Heart right ventricle (tissue), 16 donors: ENCODE data around the gene DHH. TPM values are rescaled to one million over a fixed set of nuclear protein-coding genes. Genes with fewer than 3 reads are reported as not detected.

Source experiments
- ATAC-seq, 8 donors: fragments of 200-7000 bp; cut with Tn5 transposase; one replicate each; pipeline ENCODE4 v1.9.1; 2020; ENCODE audit warnings: mild to moderate bottlenecking in 8 of 8, moderate library complexity in 8 of 8, moderate number of reproducible peaks in 1 of 8
- DNase-seq, 2 donors: peaks; one replicate each; pipeline ENCODE4 v3.0.0-alpha.2; 2020
- H3K27ac ChIP-seq, 10 donors: fragments of 200-600 bp; sonication (generic) in 2 of 10; one replicate each; pipeline versions ENCODE4 v1.5.0 to v1.8.0; 2020 to 2022; ENCODE audit warnings: mild to moderate bottlenecking in 3 of 10
- H3K27me3 ChIP-seq, 7 donors: fragments of 200-600 bp; one replicate each; pipeline ENCODE4 v1.8.0; 2021 to 2022; ENCODE audit warnings: mild to moderate bottlenecking in 2 of 7
- H3K36me3 ChIP-seq, 9 donors: fragments of 200-600 bp; sonication (generic) in 1 of 9; one replicate each; pipeline versions ENCODE4 v1.5.0 to v1.8.0; 2020 to 2022; ENCODE audit warnings: mild to moderate bottlenecking in 2 of 9
- H3K4me1 ChIP-seq, 9 donors: fragments of 200-600 bp; sonication (generic) in 1 of 9; one replicate each; pipeline versions ENCODE4 v1.5.0 to v1.8.0; 2020 to 2022; ENCODE audit warnings: mild to moderate bottlenecking in 4 of 9
- H3K4me3 ChIP-seq, 10 donors: fragments of 200-600 bp; sonication (generic) in 2 of 10; one replicate each; pipeline versions ENCODE4 v1.5.0 to v1.8.0; 2020 to 2022; ENCODE audit warnings: mild to moderate bottlenecking in 7 of 10, moderate library complexity in 2 of 10
- H3K9me3 ChIP-seq, 11 donors: fragments of 200-600 bp in 10 of 11; sonication (generic) in 2 of 11; one replicate each; pipeline versions ENCODE4 v1.5.0 to v1.8.0; 2013 to 2022; ENCODE audit warnings: mild to moderate bottlenecking in 2 of 11, control low read depth in 1 of 11, moderate library complexity in 1 of 11
- WGBS, 2 donors: extraction: QIAGEN DNeasy Blood & Tissue Kit; methylation state at CpG; one replicate each; pipeline ENCODE4 v1.1.7; 2013; ENCODE audit warnings: inconsistent platforms in 1 of 2; 5-methylcytosine and 5-hydroxymethylcytosine counted together
- intact Hi-C, 10 donors: fragments of 100-400 bp; cut with DNase I; formaldehyde crosslinking; loops; one replicate each; pipeline versions ENCODE4 v1.11.1 to v1.14.2; 2022
- polyA plus RNA-seq, 2 donors: library from polyadenylated mRNA; stranded (reverse); fragments of 200-250 nt; gene quantifications; one replicate each; pipeline ENCODE4 v1.2.3, GENCODE V29; 2013
- total RNA-seq, 10 donors: library from RNA; stranded (reverse); fragmentation: NEBNext Ultra II Directional in 3 of 10; extraction: Animal tissue kit (Norgen Biotek cat#: 25700) in 3 of 10; gene quantifications; one replicate each; pipeline versions ENCODE4 v1.2.1 to v1.2.4, GENCODE V29; 2021 to 2023
- TF ChIP-seq, protein P1 (sequence below), 9 donors: fragments of 200-600 bp; sonication (generic) in 2 of 9; IDR thresholded peaks; one replicate each; pipeline versions ENCODE4 v1.5.0 to v1.8.0; 2021 to 2022; ENCODE audit warnings: antibody characterized with exemption in 9 of 9, mild to moderate bottlenecking in 5 of 9, moderate library complexity in 1 of 9
- donor health status: Arrhythmogenic right ventricular cardiomyopathy.
- donor health status: ischemic (EF 13 %, LVEDD 7.1; RV severe dilation, severe dysfunction).
- donor health status: healthy with polysubstance abuse.
- donor health status: DM: no; HTN: yes; CAD: no.
- donor health status: DM: no; HTN: no; CAD: no.
- donor health status: ischemic (EF 25% LVEDD 6.9; RV normal size, moderate dysfunction).
- donor health status: ischemic (EF 25% LVEDD 5.7; RV mildly dilated, moderate dysfunction).
- donor health status: healthy.
- donor health status: DM: yes; HTN: yes; CAD: no.
- donor health status: Ischemic cardiomyopathy.
- donor health status: ischemic (EF 35%, LVEDD 5.7; RV mildly dilated, moderate dysfunction).
- donor health status: nonischemic (EF 11% LVEDD 7.7; RV severe dilation, severe dysfunction).
- donor health status: DM: yes; HTN: yes; CAD: no.
- donor health status: PGD.
- donor health status: ischemic (EF 29% LVEDD 5.4; RV normal size, mild dysfunction).
- donor health status: nonischemic (EF 23%, LVEDD 6.1; RV moderate dilation, normal function).

The DHH gene
- total and polyA plus RNA-seq, 12 donors = 0.32 to 1.6 (median 0.74) TPM

DNA sequence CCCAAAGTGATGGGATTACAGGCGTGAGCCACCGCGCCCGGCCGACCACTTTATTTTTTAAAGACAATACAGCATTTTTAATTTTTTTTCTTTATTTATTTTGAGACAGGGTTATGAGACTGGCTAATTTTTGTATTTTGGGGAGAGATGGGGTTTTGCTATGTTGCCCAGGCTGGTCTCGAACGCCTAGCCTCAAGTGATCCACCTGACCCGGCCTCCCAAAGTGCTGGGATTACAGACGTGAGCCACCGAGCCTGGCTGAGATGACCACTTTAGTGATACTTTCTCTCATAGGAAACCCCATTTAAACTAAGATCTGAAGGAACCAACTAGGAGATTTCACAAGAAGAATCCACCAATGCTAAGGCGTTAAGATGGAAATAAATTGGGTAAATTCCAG, 23.6 kb downstream of the DHH start:
- TF ChIP-seq, protein P1, sequence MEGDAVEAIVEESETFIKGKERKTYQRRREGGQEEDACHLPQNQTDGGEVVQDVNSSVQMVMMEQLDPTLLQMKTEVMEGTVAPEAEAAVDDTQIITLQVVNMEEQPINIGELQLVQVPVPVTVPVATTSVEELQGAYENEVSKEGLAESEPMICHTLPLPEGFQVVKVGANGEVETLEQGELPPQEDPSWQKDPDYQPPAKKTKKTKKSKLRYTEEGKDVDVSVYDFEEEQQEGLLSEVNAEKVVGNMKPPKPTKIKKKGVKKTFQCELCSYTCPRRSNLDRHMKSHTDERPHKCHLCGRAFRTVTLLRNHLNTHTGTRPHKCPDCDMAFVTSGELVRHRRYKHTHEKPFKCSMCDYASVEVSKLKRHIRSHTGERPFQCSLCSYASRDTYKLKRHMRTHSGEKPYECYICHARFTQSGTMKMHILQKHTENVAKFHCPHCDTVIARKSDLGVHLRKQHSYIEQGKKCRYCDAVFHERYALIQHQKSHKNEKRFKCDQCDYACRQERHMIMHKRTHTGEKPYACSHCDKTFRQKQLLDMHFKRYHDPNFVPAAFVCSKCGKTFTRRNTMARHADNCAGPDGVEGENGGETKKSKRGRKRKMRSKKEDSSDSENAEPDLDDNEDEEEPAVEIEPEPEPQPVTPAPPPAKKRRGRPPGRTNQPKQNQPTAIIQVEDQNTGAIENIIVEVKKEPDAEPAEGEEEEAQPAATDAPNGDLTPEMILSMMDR (IDR thresholded peaks at IDR 0.05) = no peak
- Histone ChIP-seq H3K4me1 (peaks cover 7 to 18% (median 12%) of the 10 kb centered on the region in 9 donors), H3K27me3 (no peaks in the 10 kb centered on the region), H3K4me3 (no peak overlapping the region), H3K36me3 (no peaks in the 10 kb centered on the region), H3K9me3 (no peaks in the 10 kb centered on the region), H3K27ac (no peak overlapping the region)
- ATAC-seq (no peak), DNase-seq (no peak)
- 93 to 96% methylated on average over 11 of the region's 11 CpGs for WGBS, 2 donors
- intact Hi-C loops = loop anchor here in 1 of 10 donors (5.0 kb wide), 1 partner anchor 41 kb away; the partner anchor contains the start of gene LMBR1L

DNA sequence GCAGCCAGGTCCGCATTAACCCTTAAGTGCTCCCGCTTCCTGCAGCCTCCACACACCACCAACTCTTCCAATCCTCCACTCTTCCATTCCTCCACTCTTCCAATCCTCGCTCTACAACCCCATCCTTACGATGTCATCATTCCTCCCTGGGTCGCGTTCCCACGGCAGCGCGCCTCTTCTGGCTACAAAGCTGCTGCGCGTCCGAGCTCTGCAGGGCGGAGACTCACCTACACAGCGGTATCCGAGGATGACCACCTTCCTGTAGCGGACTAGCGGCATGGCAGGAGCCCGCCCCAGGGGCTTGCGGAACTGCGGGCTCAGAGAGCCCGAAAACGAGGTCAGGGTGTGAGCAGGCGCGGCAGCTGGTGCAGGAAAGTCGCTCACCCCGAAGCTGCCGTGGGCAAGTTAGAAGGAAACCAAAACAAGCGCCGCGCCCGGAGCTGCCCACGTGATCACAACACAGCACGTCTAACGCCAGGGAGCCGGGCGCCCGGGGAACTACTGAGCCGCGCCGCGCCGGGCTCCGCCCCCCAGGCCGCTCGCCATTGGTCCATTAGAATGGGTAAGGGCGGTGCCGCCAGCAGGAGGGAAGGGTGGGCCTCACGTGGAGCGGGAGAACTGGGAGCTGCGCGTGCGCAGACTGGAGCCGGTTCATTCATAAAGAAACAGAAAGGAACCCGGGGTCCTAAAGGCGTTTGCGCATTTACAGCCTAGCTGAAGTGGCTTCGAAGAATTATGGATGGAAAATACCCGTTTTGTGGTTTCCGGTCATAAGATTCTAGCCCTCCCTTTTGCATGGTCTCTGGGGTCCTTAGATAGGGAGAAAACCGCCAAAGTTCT, 24.9 kb downstream of the DHH start, which contains the start of gene RHEBL1:
RHEBL1 (minus strand) TSS at position 473 of the 840 bp plus-strand sequence; CDS start at position 279, 194 bp downstream.
- Histone ChIP-seq H3K9me3 (no peaks in the 10 kb centered on the region), H3K36me3 (no peaks in the 10 kb centered on the region), H3K27ac (peak within 1 kb of the TSS in 7 of 10 donors; percentile 30 to 74 (median 59)), H3K4me1 (peaks cover 7 to 18% (median 12%) of the 10 kb centered on the region in 9 donors), H3K27me3 (no peaks in the 10 kb centered on the region), H3K4me3 (peak within 1 kb of the TSS; percentile 51 to 86 (median 68))
- TF ChIP-seq, protein P1 (IDR thresholded peaks at IDR 0.05) = no peak
- WGBS, 2 donors = 1% methylated on average over 59 to 60 of the region's 60 CpGs
- intact Hi-C loops = loop anchor here in 6 of 10 donors (5.0 to 10.0 kb wide), 4 partner anchors 38 to 115 kb away; partner anchors contain the start of genes LMBR1L (in 1 of the 6) and TUBA1A (in 1 of the 6)
- ATAC-seq (peak; percentile 100), DNase-seq (peak; percentile 97 to 99)

DNA sequence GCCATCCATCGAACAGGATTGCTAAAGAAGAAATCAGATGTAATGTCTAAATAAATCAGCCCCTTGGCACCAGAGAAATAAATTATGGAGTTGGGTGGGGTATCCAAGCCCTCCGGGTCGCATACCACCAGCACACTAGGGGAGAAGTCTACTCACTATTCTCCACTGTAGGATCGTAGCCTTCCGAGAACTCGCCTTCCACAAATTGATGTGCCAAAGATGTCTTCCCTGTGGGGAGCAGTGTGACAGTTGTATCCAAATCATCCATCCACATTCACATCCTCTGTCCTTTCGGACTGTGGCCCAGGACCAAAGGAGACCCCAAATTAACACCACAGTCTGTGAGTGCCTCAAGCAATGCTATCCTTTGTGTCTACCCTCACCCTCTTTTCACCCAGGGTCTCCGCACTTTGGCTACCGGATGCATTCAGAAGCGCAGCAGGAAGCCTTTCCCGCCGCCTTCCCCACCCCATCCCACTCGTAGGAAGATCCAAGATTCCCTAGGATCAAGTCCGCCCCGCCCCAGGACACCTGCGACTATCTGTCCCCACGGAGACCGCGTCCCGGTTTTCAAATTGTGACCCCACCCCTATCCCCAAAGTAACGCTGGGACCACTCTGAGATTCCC, 25.6 kb downstream of the DHH start:
- intact Hi-C loops = loop anchor here in 6 of 10 donors (5.0 to 10.0 kb wide), 3 partner anchors 38 to 116 kb away; partner anchors contain the start of gene TUBA1A (in 1 of the 6)
- DNase-seq (no peak), ATAC-seq (peak in 1 of 8 donors; percentile 3)
- Histone ChIP-seq H3K27me3 (no peaks in the 10 kb centered on the region), H3K36me3 (no peaks in the 10 kb centered on the region), H3K9me3 (no peaks in the 10 kb centered on the region), H3K27ac (peak overlapping the region in 5 of 10 donors; percentile 37 to 74 (median 59)), H3K4me3 (peak overlapping the region; percentile 51 to 86 (median 68)), H3K4me1 (peaks cover 7 to 18% (median 12%) of the 10 kb centered on the region in 9 donors)
- TF ChIP-seq, protein P1 (IDR thresholded peaks at IDR 0.05) = no peak
- WGBS, 2 donors = 18 to 19% methylated on average over 21 of the region's 21 CpGs

DNA sequence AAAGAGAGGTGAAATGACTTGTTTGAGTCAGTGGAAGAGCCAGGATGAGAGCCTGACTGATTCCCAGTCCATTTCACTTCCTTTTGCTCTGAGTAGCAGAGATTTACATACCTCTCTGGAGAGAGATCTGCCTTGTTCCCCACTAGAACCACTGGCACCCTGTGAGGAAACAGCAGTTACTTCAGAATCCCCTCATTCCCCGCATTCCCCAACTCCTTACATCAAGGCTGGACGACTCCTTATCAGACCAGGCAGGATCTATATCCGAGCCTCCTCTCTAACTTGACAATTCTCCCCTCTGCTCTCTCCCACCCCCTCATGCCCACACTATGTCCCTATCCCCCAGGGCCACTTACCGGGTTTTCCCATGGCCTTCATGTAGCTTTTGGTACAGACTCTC, 28.5 kb downstream of the DHH start:
- TF ChIP-seq, protein P1 (IDR thresholded peaks at IDR 0.05) = no peak
- ATAC-seq = no peak
- Histone ChIP-seq H3K27ac (no peak overlapping the region), H3K9me3 (no peaks in the 10 kb centered on the region), H3K36me3 (no peaks in the 10 kb centered on the region), H3K4me3 (no peak overlapping the region), H3K27me3 (no peaks in the 10 kb centered on the region), H3K4me1 (peaks cover 7 to 24% (median 20%) of the 10 kb centered on the region in 9 donors)
- DNase-seq = no peak
- 58 to 61% methylated on average over 4 of the region's 4 CpGs for WGBS, 2 donors
- intact Hi-C loops = loop anchor here in 6 of 10 donors (5.0 to 10.0 kb wide), 3 partner anchors 41 to 119 kb away; partner anchors contain the start of gene TUBA1A (in 1 of the 6)
